NCI-H2029 (cell line): Measurements from ENCODE around the gene CRB3.
A peak's percentile ranks its signal among the peaks of the same experiment; 100 is the strongest.
"Not testable (repeated sequence)": the region's sequence is repeated elsewhere in the genome, so short reads cannot be mapped to it uniquely, and the experiment has no call there.

Experiments
- DNase-seq: peaks from one replicate; lab custom pipeline; 2025; lab: John Stamatoyannopoulos, UW

Gene CRB3

DNA sequence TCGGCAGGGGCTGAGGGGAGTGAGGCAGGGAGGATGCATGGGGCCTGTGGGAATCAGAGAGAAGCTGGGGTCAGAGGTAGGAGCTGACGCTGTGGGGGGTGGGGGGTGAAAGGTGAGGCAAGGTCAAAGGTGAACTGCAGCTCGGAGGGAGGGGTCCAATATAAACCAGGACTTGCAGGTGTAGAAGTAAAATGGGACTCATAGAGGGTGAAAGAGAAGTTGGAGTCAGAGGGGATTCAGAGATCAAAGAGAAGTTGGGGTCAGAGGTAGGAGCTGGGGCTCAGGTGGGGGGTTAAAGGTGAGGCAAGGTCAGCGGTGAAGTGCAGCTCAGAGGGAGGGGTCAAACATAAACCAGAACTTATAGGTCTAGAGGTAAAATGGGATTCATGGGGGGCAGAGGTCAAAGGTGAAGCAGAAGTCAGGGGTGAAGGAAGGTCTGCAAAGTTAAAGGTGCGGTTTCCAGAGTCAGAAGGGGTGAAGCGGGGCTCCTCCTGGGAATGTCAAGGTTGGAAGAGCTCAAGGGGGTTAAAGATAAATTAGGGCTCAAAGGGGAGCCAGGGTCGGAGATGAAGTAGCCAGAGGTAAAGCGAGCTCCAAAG is 30.5 kb downstream of the CRB3 start:
- DNase-seq, result no peak

DNA sequence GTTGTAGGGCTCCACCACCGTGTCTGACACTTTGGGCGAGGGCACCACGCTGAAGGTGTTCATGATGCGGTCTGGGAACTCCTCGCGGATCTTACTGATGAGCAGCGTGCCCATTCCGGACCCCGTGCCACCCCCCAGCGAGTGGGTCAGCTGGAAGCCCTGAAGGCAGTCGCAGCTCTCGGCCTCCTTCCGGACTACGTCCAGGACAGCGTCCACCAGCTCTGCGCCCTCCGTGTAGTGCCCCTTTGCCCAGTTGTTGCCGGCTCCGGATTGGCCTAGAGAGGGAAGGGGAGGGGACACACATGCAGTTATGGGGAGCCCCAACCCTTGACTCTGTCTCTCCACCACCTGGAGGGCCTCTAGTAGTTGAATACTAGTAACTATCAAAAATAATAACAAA is 31.9 kb downstream of the CRB3 start:
- DNase-seq, result no peak

DNA sequence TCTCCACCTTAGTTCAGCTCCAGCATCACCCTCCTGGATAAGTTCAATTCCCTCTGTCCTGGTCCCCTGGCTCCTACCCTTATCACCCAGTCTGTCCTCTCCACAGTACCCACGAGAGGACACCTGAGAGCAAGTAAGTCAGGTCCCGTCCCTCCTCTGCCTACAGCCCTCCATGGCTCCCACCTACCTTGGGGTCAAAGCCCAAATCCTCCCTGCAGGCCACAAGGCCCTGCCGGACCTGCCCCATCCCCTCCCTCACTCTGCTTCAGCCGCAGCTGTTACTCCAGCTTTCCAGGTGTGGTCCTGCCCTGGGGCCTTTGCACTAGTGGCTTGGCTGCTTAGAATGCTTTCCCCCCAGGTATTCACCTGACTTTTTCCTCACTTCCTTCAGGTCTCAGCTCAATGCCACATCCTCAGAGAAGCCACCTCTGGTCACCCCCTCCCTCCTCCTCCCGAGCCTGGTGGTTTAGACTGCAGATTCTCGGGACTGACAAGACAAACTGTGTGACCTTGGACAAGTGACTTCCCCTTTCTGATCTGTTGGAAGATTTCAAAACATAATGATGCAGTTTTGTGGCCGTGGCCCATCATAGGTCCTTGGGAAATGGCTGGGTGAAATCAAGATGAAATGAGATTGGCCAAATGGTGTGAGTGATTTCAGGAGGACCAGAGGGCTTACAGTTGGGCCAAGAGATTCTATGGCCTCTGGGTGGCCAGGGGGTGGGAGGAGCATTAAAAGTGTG is 34.4 kb downstream of the CRB3 start:
- no peak for DNase-seq

DNA sequence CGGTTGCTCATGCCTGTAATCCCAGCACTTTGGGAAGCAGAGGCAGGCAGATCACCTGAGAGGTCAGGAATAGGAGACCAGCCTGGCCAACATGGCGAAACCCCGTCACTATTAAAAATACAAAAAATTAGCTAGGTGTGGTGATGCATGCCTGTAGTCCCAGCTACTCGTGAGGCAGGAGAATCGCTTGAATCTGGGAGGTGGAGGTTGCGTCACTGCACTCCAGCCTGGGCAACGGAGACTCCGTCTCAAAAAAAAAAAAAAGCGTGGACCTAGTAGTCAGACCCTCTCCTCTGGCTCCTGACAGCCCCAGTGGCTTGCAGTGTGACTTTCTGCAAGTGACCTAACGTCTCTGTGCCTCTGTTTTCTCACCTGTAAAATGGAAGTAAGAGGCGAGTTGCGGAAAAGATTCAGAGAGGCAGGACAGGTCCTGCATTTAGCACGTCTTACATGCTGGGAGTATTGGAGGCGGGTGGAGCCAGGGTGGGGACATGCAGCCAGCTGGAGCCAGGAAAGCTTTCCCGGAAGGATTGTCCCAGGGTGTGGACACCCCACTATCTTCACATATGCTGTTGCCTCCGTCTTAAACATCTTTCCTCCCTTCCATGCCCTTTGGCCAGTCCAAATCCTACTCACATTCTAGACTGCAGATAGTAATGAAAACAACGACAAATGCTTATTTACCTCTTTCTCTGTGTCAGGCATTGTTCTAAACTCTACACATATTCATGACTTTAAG is 35.1 kb downstream of the CRB3 start:
- DNase-seq, result no peak

DNA sequence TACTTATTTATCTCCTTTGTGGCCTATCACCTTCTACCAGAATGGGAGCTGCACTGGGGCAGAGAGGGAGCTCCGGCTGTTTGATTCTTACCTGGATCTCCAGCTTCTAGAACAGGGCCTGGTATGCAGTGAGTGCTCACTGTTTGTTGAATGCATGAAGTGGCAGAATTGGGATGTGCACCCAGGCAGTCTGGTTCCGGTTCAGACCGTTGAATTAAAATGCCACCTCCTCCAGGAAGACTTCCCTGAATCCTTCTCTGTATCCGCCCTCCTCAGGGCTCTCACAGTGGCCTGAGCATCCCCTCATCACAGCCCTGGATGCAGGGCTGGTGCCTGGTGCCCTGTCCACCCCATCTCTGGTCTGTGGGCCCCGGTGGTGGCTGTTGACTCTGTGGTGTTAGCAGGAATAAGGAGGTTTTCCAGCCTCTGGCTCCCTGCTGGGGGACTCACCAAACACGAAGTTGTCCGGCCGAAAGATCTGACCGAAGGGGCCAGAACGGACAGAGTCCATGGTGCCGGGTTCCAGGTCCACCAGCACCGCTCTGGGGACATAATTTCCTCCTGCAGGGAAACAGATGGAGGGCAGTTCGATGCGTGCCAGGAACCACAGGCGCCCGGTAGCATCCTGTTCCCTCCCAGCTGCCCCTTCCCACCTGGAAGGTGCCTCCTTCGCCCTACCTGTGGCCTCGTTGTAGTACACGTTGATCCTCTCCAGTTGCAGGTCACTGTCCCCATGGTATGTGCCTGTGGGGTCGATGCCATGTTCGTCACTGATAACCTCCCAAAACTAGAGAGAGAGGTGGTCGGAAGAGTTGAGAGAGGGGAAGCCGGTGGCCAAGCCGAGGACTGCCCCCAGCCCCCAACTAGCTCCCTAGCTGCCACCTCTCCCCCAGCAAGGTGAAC is 37.0 kb downstream of the CRB3 start:
- no peak for DNase-seq

DNA sequence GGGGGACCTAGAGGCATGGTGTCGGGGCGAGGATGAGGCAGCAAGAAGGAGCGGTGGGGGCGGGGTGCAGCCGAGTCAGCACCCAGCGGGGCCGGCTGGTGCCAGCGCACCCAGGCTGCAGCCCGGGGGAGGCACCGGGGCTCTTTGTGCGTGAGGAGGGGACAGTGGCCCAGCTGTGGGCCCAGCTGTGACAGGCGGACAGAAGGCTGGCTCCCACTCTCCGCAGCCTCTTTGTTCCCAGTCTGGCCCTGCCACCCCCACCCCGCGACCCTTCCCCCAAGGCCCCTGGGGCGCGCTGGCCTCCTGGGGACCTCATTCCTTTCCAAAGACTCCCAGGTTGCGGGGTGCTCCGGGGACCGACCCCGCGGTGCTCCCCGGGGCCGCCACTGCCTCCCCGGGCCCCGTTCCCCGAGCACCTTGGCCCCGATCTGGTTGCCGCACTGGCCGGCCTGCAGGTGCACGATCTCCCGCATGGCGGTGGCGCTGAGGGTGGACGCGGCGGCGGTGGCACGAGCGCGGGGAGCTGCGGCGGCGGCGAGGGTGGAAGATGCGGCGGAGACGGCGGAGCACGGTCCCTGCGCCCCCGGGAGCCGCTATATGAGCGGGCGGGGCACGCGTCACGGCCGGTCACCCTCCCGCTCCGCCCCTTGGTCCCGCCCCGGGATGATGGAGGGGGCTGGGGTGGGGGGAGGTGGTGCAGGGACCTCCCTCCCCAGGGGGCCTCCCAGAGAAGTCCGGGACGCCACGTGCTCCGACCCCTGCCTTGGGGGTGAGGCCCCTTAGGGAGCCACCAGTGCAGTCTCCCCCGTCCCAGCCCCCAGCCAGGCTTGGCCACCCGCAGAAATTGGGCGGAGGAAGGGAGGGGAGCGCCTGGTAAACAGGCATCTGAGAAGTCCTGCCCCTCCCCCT is 37.9 kb downstream of the CRB3 start, which contains the start of gene TUBB4A:
Gene TUBB4A (minus strand): TSS at position 570 of the 909 bp plus-strand sequence. CDS start 97 bp downstream, at position 473.
- no peak for DNase-seq

DNA sequence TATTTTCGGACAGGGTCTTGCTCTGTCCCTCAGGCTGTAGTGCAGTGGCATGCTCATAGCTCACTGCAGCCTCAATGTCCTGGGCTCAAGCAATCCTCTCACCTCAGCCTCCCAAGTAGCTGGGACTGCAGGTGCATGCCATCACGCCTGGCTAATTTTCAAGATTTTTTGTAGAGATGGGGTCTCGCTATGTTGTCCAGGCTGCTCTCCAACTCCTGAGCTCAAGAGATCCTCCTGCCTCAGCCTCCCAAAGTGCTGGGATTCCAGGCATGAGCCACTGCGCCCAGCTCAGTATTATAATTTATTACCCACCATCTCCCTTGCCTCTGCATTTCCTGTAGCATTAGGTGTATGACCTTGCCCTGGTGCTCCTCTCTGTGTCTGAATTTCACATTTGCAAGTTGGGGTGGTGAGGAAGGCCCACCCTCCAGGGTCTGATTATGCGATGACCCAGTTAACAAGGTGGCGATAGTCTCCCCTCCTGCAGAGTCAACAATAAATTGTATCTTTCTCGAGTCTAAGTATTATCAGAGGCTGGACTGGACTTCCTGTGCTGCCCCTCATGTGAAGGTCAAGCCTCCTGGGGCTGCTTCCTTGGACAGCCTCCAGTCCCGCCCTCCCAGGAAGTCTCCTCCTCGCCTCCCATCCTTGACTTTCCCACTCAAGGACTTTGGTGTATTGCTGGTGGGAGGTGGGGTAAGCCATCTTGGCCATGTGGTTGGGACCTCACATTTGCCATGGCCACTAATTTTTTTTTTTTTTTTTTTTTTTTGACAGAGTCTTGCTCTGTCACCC is 39.5 kb downstream of the CRB3 start:
- no peak for DNase-seq

DNA sequence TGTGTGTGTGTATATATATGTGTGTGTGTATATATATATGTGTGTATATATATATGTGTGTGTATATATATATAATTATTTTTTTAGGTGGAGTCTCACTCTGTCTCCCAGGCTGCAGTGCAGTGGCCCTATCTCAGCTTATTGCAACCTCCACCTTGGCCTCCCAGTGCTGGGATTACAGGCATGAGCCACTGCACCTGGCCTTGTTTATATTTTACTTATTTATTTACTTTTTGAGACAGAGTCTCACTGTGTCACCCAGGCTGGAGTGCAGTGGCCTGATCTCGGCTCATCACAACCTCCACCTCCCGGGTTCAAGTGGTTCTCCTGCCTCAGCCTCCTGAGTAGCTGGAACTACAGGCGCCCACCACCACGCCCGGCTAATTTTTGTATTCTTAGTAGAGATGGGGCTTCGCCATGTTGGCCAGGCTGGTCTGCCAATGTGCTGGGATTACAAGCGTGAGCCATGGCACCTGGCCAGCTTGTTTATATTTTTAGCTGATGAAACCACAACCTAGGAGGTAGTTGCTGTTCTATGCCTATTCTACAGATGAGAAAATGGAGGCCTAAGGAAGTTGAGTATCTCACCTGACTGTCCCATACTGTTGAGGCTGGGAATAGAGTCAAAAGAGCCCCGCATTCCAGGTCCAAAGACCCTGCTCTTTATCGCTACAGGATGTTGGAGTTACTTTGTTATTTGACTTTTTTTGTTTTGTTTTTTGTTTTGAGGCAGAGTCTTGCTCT is 44.1 kb downstream of the CRB3 start:
- DNase-seq, result not testable (repeated sequence)

DNA sequence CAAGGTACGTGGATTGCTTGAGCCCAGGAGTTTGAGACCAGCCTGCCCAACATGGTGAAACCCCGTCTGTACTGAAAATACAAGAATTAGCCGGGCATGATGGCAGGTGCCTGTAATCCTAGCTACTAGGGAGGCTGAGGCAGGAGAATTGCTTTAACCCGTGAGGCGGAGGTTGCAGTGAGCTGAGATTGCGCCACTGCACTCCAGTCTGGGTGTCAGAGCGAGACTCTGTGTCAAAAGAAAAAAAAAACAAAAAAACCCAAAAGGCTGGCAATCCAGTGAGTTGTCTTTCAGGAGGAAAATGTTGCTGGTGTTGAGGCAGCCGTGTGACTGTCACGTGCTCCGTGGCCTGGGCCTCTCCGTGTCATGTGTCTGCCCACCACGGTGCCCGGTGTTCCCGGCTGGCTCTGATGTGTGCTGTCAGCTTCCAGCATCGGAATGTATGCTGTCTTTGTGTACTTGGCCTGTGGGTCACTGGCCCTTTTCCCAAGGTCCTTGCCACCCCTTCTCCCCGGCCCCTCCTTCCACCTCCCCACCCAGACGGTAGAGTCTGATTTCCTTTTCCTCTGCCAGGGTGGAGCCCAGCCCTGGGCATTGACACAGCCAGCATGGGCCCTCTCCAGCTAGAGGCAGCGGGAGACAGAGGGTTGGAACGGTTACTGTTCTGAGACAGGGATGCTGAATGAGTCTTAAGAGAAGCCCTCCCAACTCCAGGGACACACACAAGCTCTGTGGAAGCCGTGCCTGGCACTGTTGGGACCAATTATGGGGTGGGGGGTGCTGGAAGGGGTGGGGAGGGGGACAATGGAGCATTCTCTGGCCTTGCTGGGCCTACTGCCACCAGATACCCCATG is 45.3 kb downstream of the CRB3 start:
- no peak for DNase-seq

DNA sequence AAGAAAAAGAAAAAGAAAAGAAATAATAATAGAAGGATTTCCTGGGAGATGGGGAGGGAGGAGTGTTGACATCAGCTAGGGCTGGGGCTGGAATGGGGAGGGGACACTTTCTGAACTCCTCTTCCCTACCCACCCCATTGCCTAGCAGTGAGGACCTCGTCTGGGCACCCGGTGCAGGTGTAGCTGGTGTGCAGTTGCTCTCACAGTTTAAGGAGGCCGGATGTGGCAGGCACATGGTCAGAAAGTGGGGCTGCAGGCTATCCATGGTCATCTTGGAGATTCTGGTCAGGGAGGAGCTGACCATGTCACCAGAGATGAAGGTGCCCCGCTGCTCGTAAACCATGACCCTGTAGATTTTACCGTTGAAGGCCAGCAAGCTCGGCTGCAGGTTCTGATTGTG is 46.5 kb downstream of the CRB3 start:
- DNase-seq, result no peak

DNA sequence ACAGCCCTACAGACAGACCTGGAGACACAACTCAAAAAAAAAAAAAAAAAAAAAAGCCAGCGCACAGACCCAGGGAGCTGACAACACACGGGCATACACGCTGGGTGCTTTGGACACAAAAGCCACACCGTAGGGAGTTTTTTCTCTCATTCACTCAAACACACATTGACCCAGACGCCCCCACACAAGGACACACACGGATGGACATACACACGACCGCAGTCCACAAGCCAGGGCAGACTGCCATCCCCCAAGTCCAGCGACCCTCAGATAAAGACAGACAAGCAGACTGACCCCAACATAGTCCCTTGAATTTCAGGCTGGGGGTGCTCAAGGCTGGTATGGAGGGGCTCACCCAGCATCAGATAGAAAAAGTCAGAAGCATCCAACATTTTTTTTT is 50.0 kb downstream of the CRB3 start:
- DNase-seq, result no peak

DNA sequence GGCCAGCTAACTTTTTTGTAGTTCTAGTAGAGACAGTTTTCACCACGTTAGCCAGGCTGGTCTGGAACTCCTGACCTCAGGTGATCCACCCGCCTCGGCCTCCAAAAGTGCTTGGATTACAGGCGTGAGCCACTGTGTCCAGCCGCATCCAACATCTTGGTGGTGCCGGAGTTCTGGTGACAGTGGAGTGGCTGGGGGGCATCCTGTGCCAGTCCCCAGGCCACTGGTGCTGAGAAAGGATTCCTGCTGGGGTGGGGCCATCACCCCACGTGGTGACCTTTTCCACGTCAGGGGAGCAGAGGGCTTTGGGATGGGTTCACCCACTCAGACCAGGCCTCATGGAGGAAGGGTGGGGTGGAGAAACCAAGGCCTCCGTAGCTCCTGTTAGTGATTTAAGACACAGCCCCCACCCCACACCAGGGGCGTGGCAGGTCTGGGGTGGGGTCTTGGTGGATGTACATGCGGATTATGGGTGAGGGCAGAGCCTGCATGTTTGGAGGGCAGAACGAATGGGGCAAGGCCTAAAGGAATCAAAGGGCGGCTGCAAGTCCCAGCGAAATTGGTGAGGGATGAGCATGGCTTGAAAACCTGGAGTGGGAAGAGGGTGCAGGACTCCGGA is 51.0 kb downstream of the CRB3 start:
- DNase-seq, result no peak

DNA sequence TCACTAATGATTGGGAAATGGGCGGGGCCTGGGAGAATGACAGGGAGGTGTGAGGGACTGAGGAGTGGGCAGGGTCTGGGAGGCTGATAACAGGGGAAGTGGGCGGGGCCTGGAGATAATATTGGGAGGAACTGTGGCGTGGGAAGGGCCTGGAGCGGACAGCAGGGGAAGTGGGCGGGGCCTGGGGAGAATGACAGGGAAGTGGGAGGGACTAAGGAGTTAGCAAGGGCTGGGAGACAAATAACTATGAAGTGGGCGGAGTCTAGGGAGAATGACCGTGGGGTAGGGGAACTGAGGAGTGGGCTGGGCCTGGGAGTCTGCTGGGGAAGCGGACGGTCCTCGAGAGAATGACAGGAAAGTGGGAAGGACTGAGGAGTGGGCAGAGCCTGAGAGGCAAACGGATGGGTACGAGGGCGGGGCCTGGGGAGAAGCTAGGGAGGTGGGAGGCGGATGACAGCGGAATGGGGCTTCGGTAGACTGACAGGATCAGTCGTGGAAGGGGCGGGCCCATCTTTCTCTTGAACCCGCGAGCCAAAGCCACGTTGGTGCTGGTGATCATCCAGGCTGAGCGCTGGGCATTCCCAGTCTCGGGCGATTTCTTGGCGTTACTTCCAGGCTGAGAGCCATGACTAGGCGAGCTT is 52.1 kb downstream of the CRB3 start:
- DNase-seq, result peak; percentile 97
